Activated naive CD4-positive, alpha-beta T cell treated with anti-CD3 and anti-CD28 coated beads for 36 hours (primary cell): ENCODE data around the gene WDR81. TPM values are rescaled to one million over a fixed set of nuclear protein-coding genes. Genes with fewer than 3 reads are reported as not detected.
"Not testable (repeated sequence)": the region's sequence is repeated elsewhere in the genome, so short reads cannot be mapped to it uniquely, and the experiment has no call there.

ENCODE experiments used
- CTCF ChIA-PET: fragments of 350-600 bp; sonication (Branson Sonifier 250); formaldehyde crosslinking; loops from one replicate; lab custom pipeline; 2021; ENCODE audit warnings: antibody characterized with exemption; lab: Charles Lee
- DNase-seq: peaks from one replicate; pipeline ENCODE4 v3.0.0-alpha.2; 2020
- H3K27ac Mint-ChIP-seq: one replicate; pipeline ENCODE4 v1.8.0; 2021; ENCODE audit warnings: mild to moderate bottlenecking, mixed read lengths
- H3K27me3 Mint-ChIP-seq: one replicate; pipeline ENCODE4 v1.8.0; 2021; ENCODE audit warnings: low read depth, mixed read lengths
- H3K36me3 Mint-ChIP-seq: one replicate; pipeline ENCODE4 v1.8.0; 2021; ENCODE audit warnings: low read depth, mixed read lengths
- H3K4me1 Mint-ChIP-seq: one replicate; pipeline ENCODE4 v1.8.0; 2021; ENCODE audit warnings: low read depth, mixed read lengths
- H3K4me3 Mint-ChIP-seq: one replicate; pipeline ENCODE4 v1.8.0; 2021; ENCODE audit warnings: mild to moderate bottlenecking, moderate library complexity, mixed read lengths
- H3K9me3 Mint-ChIP-seq: one replicate; pipeline ENCODE4 v1.8.0; 2021; ENCODE audit warnings: mixed read lengths
- intact Hi-C: fragments of 100-400 bp; cut with micrococcal nuclease; formaldehyde crosslinking; loops from one replicate; pipeline ENCODE4 v1.15.1; 2023
- total RNA-seq, 2 experiments: library from RNA; stranded (reverse); gene quantifications; one replicate each; pipeline ENCODE4 v1.2.3, GENCODE V29; 2021

Gene WDR81
- total RNA-seq, 2 experiments from 2014 or later = 2.9 to 3.7 TPM

DNA sequence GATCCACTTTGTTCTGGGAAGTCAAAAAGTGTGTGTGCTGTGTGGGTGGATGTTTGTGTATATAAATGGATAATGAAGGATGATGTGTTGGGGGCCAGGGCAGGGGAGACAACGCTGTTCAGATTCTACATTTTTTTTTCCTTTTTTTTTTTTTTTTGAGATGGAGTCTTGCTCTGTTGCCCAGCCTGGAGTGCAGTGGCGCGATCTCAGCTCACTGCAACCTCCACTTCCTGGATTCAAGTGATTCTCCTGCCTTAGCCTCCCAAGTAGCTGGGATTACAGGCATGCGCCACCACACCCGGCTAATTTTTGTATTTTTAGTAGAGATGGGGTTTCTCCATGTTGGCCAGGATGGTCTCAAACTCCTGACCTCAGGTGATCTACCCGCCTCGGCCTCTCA is 40.2 kb downstream of the WDR81 start:
- intact Hi-C loops, DNase-seq, H3K4me3 Mint-ChIP-seq, H3K36me3 Mint-ChIP-seq, H3K9me3 Mint-ChIP-seq, H3K27me3 Mint-ChIP-seq, H3K27ac Mint-ChIP-seq: not testable (repeated sequence)
- peaks cover 27% of the 10 kb centered on the region for H3K4me1 Mint-ChIP-seq
- CTCF ChIA-PET = interaction anchor here (1.3 kb wide), 1 partner anchor 43 kb away, joined by 5 read pairs; no protein-coding TSS in a partner anchor

DNA sequence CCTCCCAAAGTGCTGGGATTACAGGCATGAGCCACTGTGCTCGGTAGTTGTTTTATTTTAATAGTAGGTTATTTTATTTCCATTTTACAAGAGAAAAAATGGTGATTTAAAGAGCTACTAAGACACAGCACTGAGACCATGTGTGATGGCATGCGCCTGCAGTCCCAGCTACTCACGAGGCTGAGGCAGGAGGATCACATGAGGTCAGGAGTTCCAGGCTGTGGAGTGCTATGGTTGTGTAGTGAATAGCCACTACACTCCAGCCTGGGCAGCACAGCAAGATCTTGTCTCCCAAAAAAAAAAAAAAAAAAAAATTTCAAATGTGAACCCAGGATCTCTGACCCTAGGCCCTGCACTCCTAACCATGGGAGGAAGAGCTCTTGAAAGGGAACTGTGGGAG is 41.1 kb downstream of the WDR81 start:
- no peak for DNase-seq
- CTCF ChIA-PET = interaction anchor here (1.2 kb wide), 1 partner anchor 44 kb away, joined by 4 read pairs; no protein-coding TSS in a partner anchor
- no peaks in the 10 kb centered on the region for H3K36me3 Mint-ChIP-seq
- H3K4me1 Mint-ChIP-seq = peaks cover 27% of the 10 kb centered on the region
- H3K4me3 Mint-ChIP-seq = no peak overlapping the region
- H3K27ac Mint-ChIP-seq = no peak overlapping the region
- no peaks in the 10 kb centered on the region for H3K9me3 Mint-ChIP-seq
- no peaks in the 10 kb centered on the region for H3K27me3 Mint-ChIP-seq
- intact Hi-C loops = no loop called here

DNA sequence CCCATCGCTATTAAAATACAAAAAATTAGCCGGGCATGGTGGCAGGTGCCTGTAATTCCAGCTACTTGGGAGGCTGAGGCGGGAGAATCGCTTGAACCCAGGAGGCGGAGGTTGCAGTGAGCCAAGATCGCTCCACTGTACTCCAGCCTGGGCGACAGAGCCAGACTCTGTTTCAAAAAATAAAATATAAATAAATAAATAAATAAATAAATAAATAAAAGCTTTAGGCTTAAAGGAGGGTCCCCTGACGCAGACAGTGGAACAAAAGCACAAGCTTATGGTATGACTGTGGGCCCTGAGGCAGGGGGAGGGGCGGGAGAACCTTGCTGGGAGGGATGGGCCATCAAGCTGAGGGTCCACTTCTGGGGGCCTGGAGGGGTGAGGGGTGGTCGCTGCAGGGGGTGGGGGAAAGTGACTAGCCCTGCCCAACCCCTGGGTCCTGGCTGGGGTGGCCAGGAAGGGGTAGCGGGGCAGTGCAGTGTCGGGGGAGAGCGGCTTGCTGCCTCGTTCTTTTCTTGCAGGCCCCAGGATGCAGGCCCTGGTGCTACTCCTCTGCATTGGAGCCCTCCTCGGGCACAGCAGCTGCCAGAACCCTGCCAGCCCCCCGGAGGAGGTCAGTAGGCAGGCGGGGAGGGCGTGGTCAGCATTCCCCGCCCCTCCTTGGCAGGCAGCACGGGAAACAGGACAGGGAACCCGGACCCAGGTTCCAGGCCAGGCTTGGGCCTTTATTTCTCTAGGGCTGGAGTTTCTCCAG is 42.1 kb downstream of the WDR81 start:
- H3K27ac Mint-ChIP-seq = no peak overlapping the region
- no peaks in the 10 kb centered on the region for H3K27me3 Mint-ChIP-seq
- H3K9me3 Mint-ChIP-seq = no peaks in the 10 kb centered on the region
- H3K36me3 Mint-ChIP-seq = no peaks in the 10 kb centered on the region
- intact Hi-C loops = no loop called here
- peaks cover 27% of the 10 kb centered on the region for H3K4me1 Mint-ChIP-seq
- CTCF ChIA-PET = interaction anchor here (1.2 kb wide), 1 partner anchor 45 kb away, joined by 4 read pairs; no protein-coding TSS in a partner anchor
- no peak for DNase-seq
- no peak overlapping the region for H3K4me3 Mint-ChIP-seq

DNA sequence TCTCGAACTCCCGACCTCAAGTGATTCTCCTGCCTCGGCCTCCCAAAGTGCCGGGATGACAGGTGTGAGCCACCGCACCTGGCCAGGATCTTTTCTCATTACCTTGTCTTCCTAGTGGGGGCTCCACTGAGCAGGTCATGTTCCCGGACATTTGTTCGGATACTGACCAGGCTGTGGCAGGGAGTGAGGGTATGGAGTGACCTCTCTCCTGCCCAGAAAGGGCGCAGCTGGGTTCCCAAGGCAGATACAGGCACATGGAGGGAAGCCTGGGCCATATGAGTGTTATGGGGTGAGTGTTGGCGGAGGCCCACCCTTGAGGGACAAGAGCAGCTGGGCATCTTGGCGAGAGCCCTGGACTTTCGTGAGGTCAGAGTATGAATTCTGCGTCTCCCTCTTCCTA is 42.9 kb downstream of the WDR81 start:
- Mint-ChIP-seq H3K36me3 (no peaks in the 10 kb centered on the region), H3K27me3 (no peaks in the 10 kb centered on the region), H3K9me3 (no peaks in the 10 kb centered on the region), H3K4me3 (no peak overlapping the region), H3K27ac (no peak overlapping the region), H3K4me1 (peaks cover 24% of the 10 kb centered on the region)
- DNase-seq = no peak
- CTCF ChIA-PET = no interaction called here
- intact Hi-C loops = no loop called here

DNA sequence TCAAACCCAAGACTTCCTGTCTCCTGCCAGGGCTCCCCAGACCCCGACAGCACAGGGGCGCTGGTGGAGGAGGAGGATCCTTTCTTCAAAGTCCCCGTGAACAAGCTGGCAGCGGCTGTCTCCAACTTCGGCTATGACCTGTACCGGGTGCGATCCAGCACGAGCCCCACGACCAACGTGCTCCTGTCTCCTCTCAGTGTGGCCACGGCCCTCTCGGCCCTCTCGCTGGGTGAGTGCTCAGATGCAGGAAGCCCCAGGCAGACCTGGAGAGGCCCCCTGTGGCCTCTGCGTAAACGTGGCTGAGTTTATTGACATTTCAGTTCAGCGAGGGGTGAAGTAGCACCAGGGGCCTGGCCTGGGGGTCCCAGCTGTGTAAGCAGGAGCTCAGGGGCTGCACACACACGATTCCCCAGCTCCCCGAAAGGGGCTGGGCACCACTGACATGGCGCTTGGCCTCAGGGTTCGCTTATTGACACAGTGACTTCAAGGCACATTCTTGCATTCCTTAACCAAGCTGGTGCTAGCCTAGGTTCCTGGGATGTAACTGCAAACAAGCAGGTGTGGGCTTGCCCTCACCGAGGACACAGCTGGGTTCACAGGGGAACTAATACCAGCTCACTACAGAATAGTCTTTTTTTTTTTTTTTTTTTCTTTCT is 45.4 kb downstream of the WDR81 start:
- H3K36me3 Mint-ChIP-seq = no peaks in the 10 kb centered on the region
- H3K4me3 Mint-ChIP-seq = no peak overlapping the region
- H3K9me3 Mint-ChIP-seq = no peaks in the 10 kb centered on the region
- no peaks in the 10 kb centered on the region for H3K27me3 Mint-ChIP-seq
- H3K4me1 Mint-ChIP-seq = peaks cover 7% of the 10 kb centered on the region
- H3K27ac Mint-ChIP-seq = no peak overlapping the region
- intact Hi-C loops = no loop called here
- CTCF ChIA-PET = no interaction called here
- no peak for DNase-seq

DNA sequence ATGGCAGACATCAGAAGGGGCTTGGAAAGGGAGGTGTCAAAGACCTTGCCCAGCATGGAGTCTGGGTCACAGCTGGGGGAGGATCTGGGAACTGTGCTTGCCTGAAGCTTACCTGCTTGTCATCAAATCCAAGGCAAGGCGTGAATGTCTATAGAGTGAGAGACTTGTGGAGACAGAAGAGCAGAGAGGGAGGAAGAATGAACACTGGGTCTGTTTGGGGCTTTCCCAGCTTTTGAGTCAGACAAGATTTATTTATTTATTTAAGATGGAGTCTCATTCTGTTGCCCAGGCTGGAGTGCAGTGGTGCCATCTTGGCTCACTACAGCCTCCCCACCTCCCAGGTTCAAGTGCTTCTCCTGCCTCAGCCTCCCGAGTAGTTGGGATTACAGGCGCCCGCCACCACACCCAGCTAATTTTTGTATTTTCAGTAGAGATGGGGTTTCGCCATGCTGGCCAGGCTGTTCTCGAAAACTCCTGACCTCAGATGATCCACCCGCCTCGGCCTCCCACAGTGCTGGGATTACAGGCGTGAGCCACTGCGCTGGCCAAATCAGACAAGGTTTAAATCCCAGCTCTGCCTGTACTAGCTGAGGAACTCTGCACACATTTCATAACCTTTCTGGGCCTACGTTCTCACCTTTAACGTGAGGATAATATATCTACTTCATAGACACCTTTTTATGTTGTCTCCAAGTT is 48.6 kb downstream of the WDR81 start:
- H3K27ac Mint-ChIP-seq, DNase-seq, H3K4me3 Mint-ChIP-seq, H3K9me3 Mint-ChIP-seq, intact Hi-C loops, H3K4me1 Mint-ChIP-seq, H3K27me3 Mint-ChIP-seq, H3K36me3 Mint-ChIP-seq: not testable (repeated sequence)
- CTCF ChIA-PET = interaction anchor here (0.8 to 1.0 kb wide), 2 partner anchors 52 to 581 kb away, joined by 4 read pairs; no protein-coding TSS in a partner anchor

DNA sequence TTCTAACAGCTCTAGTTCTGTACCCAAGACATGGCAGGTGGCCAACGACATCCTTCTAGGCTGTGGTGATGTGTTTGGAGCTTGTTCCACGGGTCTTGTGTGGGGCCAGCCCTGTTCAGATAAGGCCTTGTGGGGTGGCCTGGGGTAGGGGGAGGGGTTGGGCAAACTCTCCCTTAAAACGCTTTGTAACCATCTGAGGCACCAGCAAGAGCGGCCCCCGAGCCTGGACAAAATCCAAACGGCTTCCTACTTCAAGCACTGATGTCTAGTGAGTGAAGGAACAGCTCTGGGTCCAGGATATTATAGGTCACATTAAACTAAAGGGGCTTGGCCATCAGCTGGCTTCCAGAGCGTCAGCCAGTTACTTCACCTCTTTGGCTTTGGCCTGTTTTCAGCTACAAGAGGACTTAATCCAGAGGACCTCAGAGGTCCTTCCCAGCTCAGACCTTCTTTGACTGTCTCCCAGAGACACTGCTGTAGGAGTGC is 49.2 kb downstream of the WDR81 start:
- intact Hi-C loops = no loop called here
- no peaks in the 10 kb centered on the region for H3K27me3 Mint-ChIP-seq
- CTCF ChIA-PET = interaction anchor here (0.8 to 1.0 kb wide), 2 partner anchors 53 to 580 kb away, joined by 4 read pairs; no protein-coding TSS in a partner anchor
- DNase-seq = no peak
- H3K36me3 Mint-ChIP-seq = peaks cover 5% of the 10 kb centered on the region
- no peak overlapping the region for H3K4me3 Mint-ChIP-seq
- H3K27ac Mint-ChIP-seq = no peak overlapping the region
- H3K9me3 Mint-ChIP-seq = no peaks in the 10 kb centered on the region
- peaks cover 7% of the 10 kb centered on the region for H3K4me1 Mint-ChIP-seq

DNA sequence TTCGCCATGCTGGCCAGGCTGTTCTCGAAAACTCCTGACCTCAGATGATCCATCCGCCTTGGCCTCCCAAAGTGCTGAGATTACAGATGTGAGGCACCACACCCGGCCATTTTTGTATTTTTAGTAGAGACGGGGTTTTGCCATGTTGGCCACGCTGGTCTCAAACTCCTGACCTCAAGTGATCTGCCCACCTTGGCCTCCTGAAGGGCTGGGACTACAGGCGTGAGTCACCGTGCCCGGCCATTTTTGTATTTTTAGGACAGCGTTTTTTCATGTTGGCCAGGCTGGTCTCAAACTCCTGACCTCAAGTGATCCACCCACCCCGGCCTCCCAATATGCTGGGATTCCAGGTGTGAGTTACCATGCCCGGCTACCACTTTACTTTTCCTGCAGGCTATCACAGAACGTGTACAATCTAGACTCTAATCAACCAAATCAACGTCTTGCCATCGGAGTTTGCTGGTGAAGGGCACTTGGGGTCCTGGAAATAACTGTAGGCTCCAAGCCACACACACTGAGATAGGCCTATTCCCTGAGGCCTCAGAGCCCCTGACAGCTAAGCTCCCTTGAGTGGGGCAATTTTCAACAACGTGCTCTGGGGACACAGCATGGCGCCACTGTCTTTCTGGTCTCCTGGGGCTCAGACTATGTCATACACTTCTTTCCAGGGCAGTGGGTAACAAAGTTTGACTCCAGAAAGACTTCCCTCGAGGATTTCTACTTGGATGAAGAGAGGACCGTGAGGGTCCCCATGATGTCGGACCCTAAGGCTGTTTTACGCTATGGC is 50.1 kb downstream of the WDR81 start:
- Mint-ChIP-seq H3K27me3 (no peaks in the 10 kb centered on the region), H3K36me3 (peaks cover 5% of the 10 kb centered on the region), H3K27ac (no peak overlapping the region), H3K9me3 (no peaks in the 10 kb centered on the region), H3K4me1 (peaks cover 4% of the 10 kb centered on the region), H3K4me3 (no peak overlapping the region)
- no peak for DNase-seq
- intact Hi-C loops = no loop called here
- CTCF ChIA-PET = no interaction called here

DNA sequence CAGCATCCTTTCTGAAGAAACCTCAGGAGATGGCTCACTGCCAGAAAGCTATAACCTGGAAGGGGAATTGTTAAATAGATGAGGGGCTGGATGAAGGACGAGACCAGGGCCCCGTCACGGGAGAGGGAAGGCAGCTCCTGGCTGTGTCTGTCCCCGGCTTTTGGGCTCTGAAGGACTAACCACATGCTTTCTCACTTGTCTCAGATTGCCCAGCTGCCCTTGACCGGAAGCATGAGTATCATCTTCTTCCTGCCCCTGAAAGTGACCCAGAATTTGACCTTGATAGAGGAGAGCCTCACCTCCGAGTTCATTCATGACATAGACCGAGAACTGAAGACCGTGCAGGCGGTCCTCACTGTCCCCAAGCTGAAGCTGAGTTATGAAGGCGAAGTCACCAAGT is 51.8 kb downstream of the WDR81 start:
- no peak for DNase-seq
- Mint-ChIP-seq H3K9me3 (no peaks in the 10 kb centered on the region), H3K36me3 (peaks cover 5% of the 10 kb centered on the region), H3K27me3 (no peaks in the 10 kb centered on the region), H3K4me1 (peaks cover 3% of the 10 kb centered on the region), H3K4me3 (no peak overlapping the region), H3K27ac (no peak overlapping the region)
- intact Hi-C loops = no loop called here
- CTCF ChIA-PET = no interaction called here

DNA sequence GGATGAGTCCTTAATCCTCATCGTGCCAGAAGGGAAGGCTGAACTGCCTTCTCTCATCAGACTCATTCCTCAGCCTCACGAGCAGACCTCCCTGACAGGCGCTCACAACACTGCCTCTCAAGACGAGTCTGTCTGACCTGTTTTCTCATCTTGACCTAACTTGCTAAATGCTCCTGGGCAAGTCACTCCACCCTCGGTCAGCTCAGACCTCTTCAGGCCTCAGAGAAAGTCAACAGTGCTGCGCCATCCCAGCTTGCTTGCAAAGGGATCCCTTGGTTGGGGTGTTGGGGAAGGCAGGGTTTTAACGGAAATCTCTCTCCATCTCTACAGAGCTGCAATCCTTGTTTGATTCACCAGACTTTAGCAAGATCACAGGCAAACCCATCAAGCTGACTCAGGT is 52.4 kb downstream of the WDR81 start:
- CTCF ChIA-PET = no interaction called here
- peak overlapping the region; percentile 13 for H3K27ac Mint-ChIP-seq

DNA sequence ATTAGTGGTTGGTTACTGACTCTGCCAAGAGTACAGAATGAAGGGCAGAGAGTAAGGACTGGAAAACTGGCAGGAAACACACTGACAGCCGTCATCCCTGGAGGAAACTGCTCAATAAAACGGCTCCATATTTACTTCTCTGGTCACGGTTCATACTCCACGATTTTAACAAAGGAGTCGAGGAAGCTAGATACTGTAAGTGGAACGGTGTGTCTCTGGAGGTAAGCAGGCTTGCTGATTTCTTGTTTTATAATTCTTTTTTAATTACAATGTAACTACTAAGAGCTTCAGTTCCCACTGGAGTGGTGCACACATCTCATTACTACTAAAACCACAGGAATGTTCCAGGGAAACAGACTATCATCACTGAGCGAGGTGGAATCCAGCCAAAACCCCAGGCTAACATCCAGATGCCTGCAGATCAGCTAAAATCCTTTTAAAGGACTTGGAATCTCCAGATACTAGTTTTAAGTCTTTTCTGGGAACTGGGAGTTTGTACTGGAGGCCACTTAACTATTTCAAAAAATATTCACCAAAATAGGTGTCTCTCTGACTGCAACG is 55.1 kb downstream of the WDR81 start:
- no peak overlapping the region for H3K27ac Mint-ChIP-seq
- peaks cover 23% of the 10 kb centered on the region for H3K36me3 Mint-ChIP-seq
- intact Hi-C loops = loop anchor here (5.0 kb wide), 1 partner anchor 57 kb away; the partner anchor contains the start of gene WDR81
- CTCF ChIA-PET = no interaction called here
- H3K9me3 Mint-ChIP-seq = no peaks in the 10 kb centered on the region
- H3K4me3 Mint-ChIP-seq = no peak overlapping the region
- H3K27me3 Mint-ChIP-seq = no peaks in the 10 kb centered on the region
- H3K4me1 Mint-ChIP-seq = no peaks in the 10 kb centered on the region
- no peak for DNase-seq

More for the DNA sequence above, 52.4 kb downstream of the WDR81 start:
- DNase-seq = no peak
- no peaks in the 10 kb centered on the region for H3K9me3 Mint-ChIP-seq
- peaks cover 3% of the 10 kb centered on the region for H3K4me1 Mint-ChIP-seq
- no peaks in the 10 kb centered on the region for H3K27me3 Mint-ChIP-seq
- intact Hi-C loops = no loop called here
- H3K36me3 Mint-ChIP-seq = peaks cover 9% of the 10 kb centered on the region
- H3K4me3 Mint-ChIP-seq = no peak overlapping the region
